Measurements from ENCODE around the gene MTNR1B. TPM values are rescaled to one million over a fixed set of nuclear protein-coding genes. Genes with fewer than 3 reads are reported as not detected.

MTNR1B gene
- polyA plus RNA-seq, 4 donors: not detected

- no peak for DNase-seq (ENCODE audit: low read depth in 4 of 4, low spot score in 3 of 4)
Measured at GRCh38 chr11:92976681-92977080, 7.2 kb downstream of the MTNR1B start.

- no peak for DNase-seq (ENCODE audit: low read depth in 4 of 4, low spot score in 3 of 4)
Measured at GRCh38 chr11:92977401-92977800, 8.0 kb downstream of the MTNR1B start.

GRCh38 chr11:92978271-92979111, 9.0 kb downstream of the MTNR1B start:
- DNase-seq (ENCODE audit: low read depth in 4 of 4, low spot score in 3 of 4): no peak

- no peak for DNase-seq (ENCODE audit: low read depth in 4 of 4, low spot score in 3 of 4)
Measured at GRCh38 chr11:92979176-92979575, 9.7 kb downstream of the MTNR1B start.

GRCh38 chr11:92980312-92980711, 10.9 kb downstream of the MTNR1B start:
- DNase-seq (ENCODE audit: low read depth in 4 of 4, low spot score in 3 of 4): no peak

GRCh38 chr11:92981508-92982043, 12.1 kb downstream of the MTNR1B start:
- no peak for DNase-seq (ENCODE audit: low read depth in 4 of 4, low spot score in 3 of 4)

- DNase-seq (ENCODE audit: low read depth in 4 of 4, low spot score in 3 of 4): no peak
Measured at GRCh38 chr11:92986585-92986984, 17.1 kb downstream of the MTNR1B start.

GRCh38 chr11:92993004-92993403, 23.6 kb downstream of the MTNR1B start:
- DNase-seq (ENCODE audit: low read depth in 4 of 4, low spot score in 3 of 4): no peak

- no peak for DNase-seq (ENCODE audit: low read depth in 4 of 4, low spot score in 3 of 4)
Measured at GRCh38 chr11:93000511-93001476, 31.3 kb downstream of the MTNR1B start.

- DNase-seq (ENCODE audit: low read depth in 4 of 4, low spot score in 3 of 4): no peak
Measured at GRCh38 chr11:93001806-93002205, 32.4 kb downstream of the MTNR1B start.

GRCh38 chr11:93002380-93002779, 32.9 kb downstream of the MTNR1B start:
- no peak for DNase-seq (ENCODE audit: low read depth in 4 of 4, low spot score in 3 of 4)

GRCh38 chr11:93005239-93005638, 35.8 kb downstream of the MTNR1B start:
- no peak for DNase-seq (ENCODE audit: low read depth in 4 of 4, low spot score in 3 of 4)

- no peak for DNase-seq (ENCODE audit: low read depth in 4 of 4, low spot score in 3 of 4)
Measured at GRCh38 chr11:93013646-93014045, 44.2 kb downstream of the MTNR1B start.

GRCh38 chr11:93016595-93016994, 47.1 kb downstream of the MTNR1B start:
- DNase-seq (ENCODE audit: low read depth in 4 of 4, low spot score in 3 of 4): no peak

GRCh38 chr11:93017821-93018690, 48.6 kb downstream of the MTNR1B start:
- no peak for DNase-seq (ENCODE audit: low read depth in 4 of 4, low spot score in 3 of 4)

GRCh38 chr11:93020248-93021046, 51.0 kb downstream of the MTNR1B start:
- no peak for DNase-seq (ENCODE audit: low read depth in 4 of 4, low spot score in 3 of 4)

- DNase-seq (ENCODE audit: low read depth in 4 of 4, low spot score in 3 of 4): no peak
Measured at GRCh38 chr11:93024369-93024768, 54.9 kb downstream of the MTNR1B start.

- DNase-seq (ENCODE audit: low read depth in 4 of 4, low spot score in 3 of 4): no peak
Measured at GRCh38 chr11:93025558-93026255, 56.3 kb downstream of the MTNR1B start.
